Activated naive CD4-positive, alpha-beta T cell treated with anti-CD3 and anti-CD28 coated beads, Interleukin-2, amount 10 ng/mL, durations not matched to agents 7 days and 5 days (primary cell): ENCODE data around the gene ACTC1.

ENCODE experiments used
- CTCF ChIA-PET: fragments of 350-600 bp; sonication (Branson Sonifier 250); formaldehyde crosslinking; loops from one replicate; lab custom pipeline; 2021; ENCODE audit warnings: antibody characterized with exemption; lab: Charles Lee
- DNase-seq: peaks from one replicate; pipeline ENCODE4 v3.0.0-alpha.2; 2020
- H3K27ac Mint-ChIP-seq: one replicate; pipeline ENCODE4 v1.8.0; 2021; ENCODE audit warnings: mild to moderate bottlenecking, moderate library complexity, mixed read lengths
- H3K27me3 Mint-ChIP-seq: one replicate; pipeline ENCODE4 v1.8.0; 2021; ENCODE audit warnings: mild to moderate bottlenecking, mixed read lengths
- H3K36me3 Mint-ChIP-seq: one replicate; pipeline ENCODE4 v1.8.0; 2021; ENCODE audit warnings: mixed read lengths
- H3K4me1 Mint-ChIP-seq: one replicate; pipeline ENCODE4 v1.8.0; 2021; ENCODE audit warnings: mixed read lengths
- H3K4me3 Mint-ChIP-seq: one replicate; pipeline ENCODE4 v1.8.0; 2021; ENCODE audit warnings: mild to moderate bottlenecking, moderate library complexity, mixed read lengths
- H3K9me3 Mint-ChIP-seq: one replicate; pipeline ENCODE4 v1.8.0; 2021; ENCODE audit warnings: mixed read lengths

Gene ACTC1

GRCh38 chr15:34757262-34757661 lies 38.1 kb downstream of the ACTC1 start:
- H3K9me3 Mint-ChIP-seq, result no peaks in the 10 kb centered on the region
- H3K4me3 Mint-ChIP-seq, result no peak overlapping the region
- CTCF ChIA-PET, result no interaction called here
- no peak for DNase-seq
- no peaks in the 10 kb centered on the region for H3K36me3 Mint-ChIP-seq
- H3K27me3 Mint-ChIP-seq, result peaks cover 67% of the 10 kb centered on the region
- H3K4me1 Mint-ChIP-seq, result peaks cover 5% of the 10 kb centered on the region
- no peak overlapping the region for H3K27ac Mint-ChIP-seq

- DNase-seq, result no peak
- H3K27ac Mint-ChIP-seq, result no peak overlapping the region
- CTCF ChIA-PET, result no interaction called here
- H3K36me3 Mint-ChIP-seq, result no peaks in the 10 kb centered on the region
- peaks cover 5% of the 10 kb centered on the region for H3K4me1 Mint-ChIP-seq
- H3K9me3 Mint-ChIP-seq, result no peaks in the 10 kb centered on the region
- peaks cover 64% of the 10 kb centered on the region for H3K27me3 Mint-ChIP-seq
- H3K4me3 Mint-ChIP-seq, result no peak overlapping the region
These were observed 40.0 kb downstream of the ACTC1 start for GRCh38 chr15:34755419-34755773.

GRCh38 chr15:34754674-34755418 lies 40.5 kb downstream of the ACTC1 start, which contains the start of gene GJD2:
GJD2 (minus strand) TSS chr15:34754998; CDS start chr15:34754488, 510 bp downstream.
- Mint-ChIP-seq H3K4me1 (peaks cover 5% of the 10 kb centered on the region), H3K27me3 (peaks cover 64% of the 10 kb centered on the region), H3K27ac (no peak within 1 kb of the TSS), H3K36me3 (no peaks in the 10 kb centered on the region), H3K9me3 (no peaks in the 10 kb centered on the region), H3K4me3 (no peak within 1 kb of the TSS)
- CTCF ChIA-PET, result no interaction called here
- no peak for DNase-seq

GRCh38 chr15:34754171-34754601 lies 41.2 kb downstream of the ACTC1 start:
- Mint-ChIP-seq H3K27ac (no peak overlapping the region), H3K9me3 (no peaks in the 10 kb centered on the region), H3K4me3 (no peak overlapping the region), H3K27me3 (peaks cover 61% of the 10 kb centered on the region), H3K4me1 (peaks cover 5% of the 10 kb centered on the region), H3K36me3 (no peaks in the 10 kb centered on the region)
- CTCF ChIA-PET, result no interaction called here
- no peak for DNase-seq

- no peak overlapping the region for H3K27ac Mint-ChIP-seq
- H3K9me3 Mint-ChIP-seq, result no peaks in the 10 kb centered on the region
- peak; percentile 23 for DNase-seq
- H3K36me3 Mint-ChIP-seq, result no peaks in the 10 kb centered on the region
- peaks cover 5% of the 10 kb centered on the region for H3K4me1 Mint-ChIP-seq
- CTCF ChIA-PET, result no interaction called here
- H3K4me3 Mint-ChIP-seq, result no peak overlapping the region
- peaks cover 59% of the 10 kb centered on the region for H3K27me3 Mint-ChIP-seq
These were observed 42.0 kb downstream of the ACTC1 start for GRCh38 chr15:34753236-34753894.

- Mint-ChIP-seq H3K4me3 (no peak overlapping the region), H3K27ac (no peak overlapping the region), H3K4me1 (peaks cover 5% of the 10 kb centered on the region), H3K9me3 (no peaks in the 10 kb centered on the region), H3K36me3 (no peaks in the 10 kb centered on the region), H3K27me3 (peaks cover 35% of the 10 kb centered on the region)
- no peak for DNase-seq
- CTCF ChIA-PET, result no interaction called here
These were observed 45.7 kb downstream of the ACTC1 start for GRCh38 chr15:34749691-34750090.
